AG09319 (cell line): ENCODE data around the gene RNF224.
"Not testable (repeated sequence)": the region's sequence is repeated elsewhere in the genome, so short reads cannot be mapped to it uniquely, and the experiment has no call there.

Source experiments
- DNase-seq: peaks from one replicate; pipeline ENCODE4 v3.0.0-alpha.2; 2010; ENCODE audit warnings: low read depth; ENCODE audit errors: extremely low read depth
- TF ChIP-seq, protein P1 (sequence below): IDR thresholded peaks from 2 replicates; pipeline ENCODE4 v1.5.1; 2011; ENCODE audit warnings: low read depth, mild to moderate bottlenecking, inconsistent platforms, low read length, moderate library complexity

Gene RNF224

DNA sequence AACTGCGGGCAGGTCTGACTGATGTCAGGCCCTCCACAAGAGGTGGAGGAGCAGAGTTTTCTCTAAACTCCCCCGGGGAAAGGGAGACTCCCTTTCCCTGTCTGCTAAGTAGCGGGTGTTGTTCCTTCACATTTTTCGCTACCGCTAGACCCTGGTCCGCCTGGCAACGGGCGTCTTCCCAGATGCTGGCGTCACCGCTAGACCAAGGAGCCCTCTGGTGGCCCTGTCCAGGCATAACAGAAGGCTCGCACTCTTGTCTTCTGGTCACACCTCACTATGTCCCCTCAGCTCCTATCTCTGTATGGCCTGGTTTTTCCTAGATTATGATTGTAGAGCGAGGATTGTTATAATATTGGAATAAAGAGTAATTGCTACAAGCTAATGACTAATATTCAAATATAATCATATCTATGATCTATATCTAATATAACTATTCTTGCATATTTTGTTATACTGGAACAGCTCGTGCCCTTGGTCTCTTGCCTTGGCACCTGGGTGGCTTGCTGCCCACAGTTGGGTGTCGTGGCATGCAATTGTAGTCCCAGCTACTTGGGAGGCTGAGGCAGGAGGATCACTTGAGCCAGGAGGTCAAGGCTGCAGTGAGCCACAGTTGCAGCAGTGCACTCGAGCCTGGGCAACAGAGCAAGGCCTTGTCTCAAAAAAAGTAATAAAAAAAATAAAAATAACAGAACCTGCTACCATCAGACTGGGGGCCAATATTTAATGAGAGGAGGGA is 35.0 kb downstream of the RNF224 start:
- DNase-seq: not testable (repeated sequence)
- TF ChIP-seq, protein P1, sequence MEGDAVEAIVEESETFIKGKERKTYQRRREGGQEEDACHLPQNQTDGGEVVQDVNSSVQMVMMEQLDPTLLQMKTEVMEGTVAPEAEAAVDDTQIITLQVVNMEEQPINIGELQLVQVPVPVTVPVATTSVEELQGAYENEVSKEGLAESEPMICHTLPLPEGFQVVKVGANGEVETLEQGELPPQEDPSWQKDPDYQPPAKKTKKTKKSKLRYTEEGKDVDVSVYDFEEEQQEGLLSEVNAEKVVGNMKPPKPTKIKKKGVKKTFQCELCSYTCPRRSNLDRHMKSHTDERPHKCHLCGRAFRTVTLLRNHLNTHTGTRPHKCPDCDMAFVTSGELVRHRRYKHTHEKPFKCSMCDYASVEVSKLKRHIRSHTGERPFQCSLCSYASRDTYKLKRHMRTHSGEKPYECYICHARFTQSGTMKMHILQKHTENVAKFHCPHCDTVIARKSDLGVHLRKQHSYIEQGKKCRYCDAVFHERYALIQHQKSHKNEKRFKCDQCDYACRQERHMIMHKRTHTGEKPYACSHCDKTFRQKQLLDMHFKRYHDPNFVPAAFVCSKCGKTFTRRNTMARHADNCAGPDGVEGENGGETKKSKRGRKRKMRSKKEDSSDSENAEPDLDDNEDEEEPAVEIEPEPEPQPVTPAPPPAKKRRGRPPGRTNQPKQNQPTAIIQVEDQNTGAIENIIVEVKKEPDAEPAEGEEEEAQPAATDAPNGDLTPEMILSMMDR: peak; percentile 43

DNA sequence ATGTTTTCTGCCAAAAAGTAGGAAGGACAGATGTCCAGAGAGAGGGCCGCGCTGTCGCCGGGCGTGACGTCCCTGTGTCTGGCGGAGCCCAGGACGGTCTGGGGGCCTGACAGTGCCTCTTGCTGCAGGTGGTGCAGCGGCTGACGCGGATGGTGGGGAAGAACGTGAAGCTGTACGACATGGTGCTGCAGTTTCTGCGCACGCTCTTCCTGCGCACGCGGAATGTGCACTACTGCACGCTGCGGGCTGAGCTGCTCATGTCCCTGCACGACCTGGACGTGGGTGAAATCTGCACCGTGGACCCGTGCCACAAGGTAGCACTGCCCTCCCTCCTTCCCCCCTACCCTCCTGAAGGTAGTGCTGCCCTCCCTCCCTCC is 35.6 kb downstream of the RNF224 start:
- TF ChIP-seq, protein P1: no peak
- DNase-seq: no peak

DNA sequence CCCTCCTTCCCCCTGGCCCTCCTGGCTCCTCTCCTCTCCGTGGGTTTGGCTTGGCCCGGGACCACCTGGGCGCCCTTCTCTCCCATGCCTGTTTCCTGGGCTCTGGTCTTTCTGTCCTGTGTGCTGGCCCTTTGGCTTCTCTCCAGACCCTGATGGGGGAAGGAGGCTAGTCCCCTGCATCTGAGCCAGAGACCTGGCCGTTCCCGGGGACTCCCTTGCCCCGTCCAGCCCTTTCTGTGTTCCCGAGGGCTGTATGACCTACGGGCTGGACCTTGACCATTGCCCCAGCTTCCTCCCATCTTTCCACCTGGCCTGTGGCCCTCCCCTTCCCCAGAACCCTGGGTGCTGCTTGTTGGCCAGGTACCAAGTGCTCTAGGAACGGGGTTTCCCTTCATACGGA is 36.2 kb downstream of the RNF224 start:
- no peak for DNase-seq
- TF ChIP-seq, protein P1: no peak

DNA sequence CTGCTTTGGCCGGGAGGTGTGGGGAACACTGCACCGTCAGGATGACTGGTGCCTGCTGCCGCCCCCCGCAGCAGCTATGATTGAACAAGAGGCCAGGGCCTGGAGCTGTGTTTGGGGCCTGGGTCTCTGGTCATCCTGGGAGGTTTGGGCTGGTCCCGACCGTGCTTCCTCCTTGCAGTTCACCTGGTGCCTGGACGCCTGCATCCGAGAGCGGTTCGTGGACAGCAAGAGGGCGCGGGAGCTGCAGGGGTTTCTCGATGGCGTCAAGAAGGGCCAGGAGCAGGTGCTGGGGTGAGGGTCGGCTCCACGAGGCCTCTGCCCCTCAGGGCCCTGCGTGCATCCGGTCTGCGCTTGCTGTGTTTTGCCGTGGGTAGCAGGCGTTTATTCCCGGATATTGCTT is 36.8 kb downstream of the RNF224 start:
- TF ChIP-seq, protein P1: no peak
- DNase-seq: no peak

DNA sequence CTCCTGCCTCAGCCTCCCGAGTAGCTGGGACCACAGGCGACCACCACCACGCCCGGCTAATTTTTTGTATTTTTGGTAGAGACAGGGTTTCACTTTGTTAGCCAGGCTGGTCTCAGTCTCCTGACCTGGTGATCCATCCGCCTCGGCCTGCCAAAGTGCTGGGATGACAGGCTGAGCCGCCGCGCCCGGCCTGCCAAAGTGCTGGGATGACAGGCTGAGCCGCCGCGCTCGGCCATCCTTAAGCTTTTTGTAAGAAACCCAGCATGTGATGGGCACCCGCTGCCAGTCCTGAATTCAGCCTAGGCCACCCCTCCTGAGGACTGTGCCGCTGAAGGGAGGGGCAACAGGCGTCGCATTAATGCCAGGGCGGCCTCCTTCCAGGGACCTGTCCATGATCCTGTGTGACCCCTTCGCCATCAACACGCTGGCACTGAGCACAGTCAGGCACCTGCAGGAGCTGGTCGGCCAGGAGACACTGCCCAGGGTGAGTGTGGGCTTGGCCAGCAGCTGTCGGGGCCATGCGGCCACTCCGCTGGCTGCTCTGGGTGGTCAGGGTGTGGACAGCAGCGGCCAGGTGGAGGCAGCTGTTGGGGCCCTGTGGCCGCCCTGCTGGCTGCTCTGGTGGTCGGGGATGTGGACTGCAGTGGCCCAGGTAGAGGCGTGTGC is 38.3 kb downstream of the RNF224 start:
- TF ChIP-seq, protein P1: no peak

DNA sequence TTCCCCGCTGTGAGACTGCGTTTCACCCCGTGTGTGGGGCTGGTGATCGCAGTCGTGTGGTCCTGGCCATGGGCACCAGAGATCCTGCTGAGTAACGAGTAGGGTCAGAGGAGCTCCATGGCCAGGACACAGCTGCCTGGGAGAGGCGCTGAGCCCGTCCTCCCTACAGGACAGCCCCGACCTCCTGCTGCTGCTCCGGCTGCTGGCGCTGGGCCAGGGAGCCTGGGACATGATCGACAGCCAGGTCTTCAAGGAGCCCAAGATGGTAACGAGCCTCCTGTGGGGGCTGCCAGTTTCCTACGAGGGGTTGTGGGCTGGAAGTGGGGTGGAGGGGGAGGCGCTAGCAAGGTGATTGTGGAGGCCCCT is 38.8 kb downstream of the RNF224 start:
- TF ChIP-seq, protein P1: no peak
- DNase-seq: no peak

More for the DNA sequence above, 38.3 kb downstream of the RNF224 start:
- no peak for DNase-seq
